GM12878 (cell line): ENCODE measurements around the gene ADAMTS17. TPM values are rescaled to one million over a fixed set of nuclear protein-coding genes. Genes with fewer than 3 reads are reported as not detected.

Experiments
- ATAC-seq: fragments of 200-7000 bp; cut with Tn5 transposase; 3 replicates; pipeline ENCODE4 v1.9.1; 2020; ENCODE audit warnings: mild to moderate bottlenecking, moderate library complexity
- BruUV-seq: library from RNA; stranded (reverse); fragments of 400-500 nt; replicated peaks from 2 replicates; lab custom pipeline; 2021; lab: Mats Ljungman, UMichigan
- CTCF ChIA-PET: fragments of 300-600 bp; sonication (Branson Sonifier 250); formaldehyde crosslinking; extraction: SDS; loops from one replicate; lab custom pipeline; 2021; ENCODE audit warnings: inconsistent platforms; lab: Yijun Ruan, JAX
- POLR2A ChIA-PET: fragments of 350-600 bp; formaldehyde crosslinking; extraction: SDS; loops from one replicate; lab custom pipeline; 2021; ENCODE audit warnings: inconsistent platforms; lab: Charles Lee
- RAD21 ChIA-PET: fragments of 300-600 bp; sonication (Branson Sonifier 250); formaldehyde crosslinking; loops from one replicate; lab custom pipeline; 2023; ENCODE audit warnings: antibody characterized with exemption; ENCODE audit not compliant: unreplicated experiment; lab: Charles Lee
- SMC1A ChIA-PET: fragments of 300-600 bp; sonication (Branson Sonifier 250); formaldehyde crosslinking; loops from one replicate; lab custom pipeline; 2023; ENCODE audit not compliant: unreplicated experiment, uncharacterized antibody; lab: Charles Lee
- DNase-seq: peaks from one replicate; pipeline ENCODE4 v3.0.0-alpha.2; 2011; ENCODE audit warnings: low read depth, low spot score
- FAIRE-seq: peaks from 3 replicates; lab custom pipeline; 2011; peaks lifted over from hg19 to GRCh38; lab: Jason Lieb, UNC
- H2AFZ ChIP-seq: 2 replicates; pipeline ENCODE4 v1.6.0; 2011; ENCODE audit warnings: low read depth, low read length, control low read depth; ENCODE audit not compliant: control insufficient read depth
- H3K27ac ChIP-seq: 2 replicates; pipeline ENCODE4 v1.5.1; 2011; ENCODE audit warnings: control low read depth; ENCODE audit not compliant: control insufficient read depth, insufficient read depth
- H3K27me3 ChIP-seq, 2 experiments: replicated peaks in 1 of 2; 2 replicates each; pipeline versions ENCODE4 v1.6.0 to v1.6.1; 2011; ENCODE audit warnings: low read length in 1 of 2; ENCODE audit not compliant: control insufficient read depth in 2 of 2, insufficient read depth in 2 of 2
- H3K36me3 ChIP-seq, 2 experiments: 2 replicates each; pipeline ENCODE4 v1.5.1; 2011; ENCODE audit warnings: low read length in 1 of 2; ENCODE audit not compliant: control insufficient read depth in 2 of 2, insufficient read depth in 2 of 2
- H3K4me1 ChIP-seq: 2 replicates; pipeline ENCODE4 v1.6.1; 2011; ENCODE audit warnings: mild to moderate bottlenecking, low read length, moderate library complexity, mixed read lengths; ENCODE audit not compliant: control insufficient read depth, insufficient read depth
- H3K4me2 ChIP-seq: 2 replicates; pipeline ENCODE4 v1.6.0; 2011; ENCODE audit warnings: control low read depth; ENCODE audit not compliant: control insufficient read depth, insufficient read depth
- H3K4me3 ChIP-seq: fragments of 200-600 bp; sonication (generic); 2 replicates; pipeline ENCODE4 v1.5.1; 2016
- H3K79me2 ChIP-seq: 2 replicates; pipeline ENCODE4 v1.6.0; 2011; ENCODE audit warnings: low read length; ENCODE audit not compliant: control insufficient read depth, insufficient read depth
- H3K9ac ChIP-seq: 2 replicates; pipeline ENCODE4 v1.8.0; 2011; ENCODE audit warnings: low read length, control low read depth, mixed read lengths; ENCODE audit not compliant: control insufficient read depth, insufficient read depth
- H3K9me3 ChIP-seq: replicated peaks from 3 replicates; pipeline ENCODE4 v1.5.1; 2011; ENCODE audit warnings: mild to moderate bottlenecking, low read length; ENCODE audit not compliant: control insufficient read depth, insufficient read depth
- H4K20me1 ChIP-seq: 2 replicates; pipeline ENCODE4 v1.6.0; 2011; ENCODE audit not compliant: control insufficient read depth, insufficient read depth
- BMI1 ChIP-seq: fragments of 450-650 bp; IDR thresholded peaks from 2 replicates; pipeline ENCODE4 v1.6.1; 2016; ENCODE audit warnings: mild to moderate bottlenecking, moderate library complexity, borderline replicate concordance
- CREM ChIP-seq: IDR thresholded peaks from 2 replicates; pipeline ENCODE4 v1.6.1; 2014; ENCODE audit warnings: antibody characterized with exemption, low read depth
- DPF2 ChIP-seq: fragments of 450-650 bp; IDR thresholded peaks from 2 replicates; pipeline ENCODE4 v1.6.1; 2017; ENCODE audit warnings: mild to moderate bottlenecking
- E4F1 ChIP-seq: fragments of 450-650 bp; IDR thresholded peaks from 2 replicates; pipeline ENCODE4 v1.6.1; 2018; ENCODE audit warnings: borderline replicate concordance, mild to moderate bottlenecking; ENCODE audit not compliant: partially characterized antibody
- HSF1 ChIP-seq: fragments of 150-350 bp; IDR thresholded peaks from 2 replicates; pipeline ENCODE4 v1.6.1; 2014; ENCODE audit warnings: mild to moderate bottlenecking, low read depth, low read length
- LARP7 ChIP-seq: fragments of 450-650 bp; IDR thresholded peaks from 2 replicates; pipeline ENCODE4 v1.6.1; 2017; ENCODE audit warnings: mild to moderate bottlenecking
- NKRF ChIP-seq: fragments of 450-650 bp; conservative IDR thresholded peaks from 2 replicates; pipeline ENCODE4 v1.6.1; 2017; ENCODE audit warnings: mild to moderate bottlenecking, moderate library complexity
- PAX8 ChIP-seq: fragments of 450-650 bp; IDR thresholded peaks from 2 replicates; pipeline ENCODE4 v1.6.1; 2017; ENCODE audit warnings: mild to moderate bottlenecking, moderate library complexity
- POLR2AphosphoS2 ChIP-seq: IDR thresholded peaks from 2 replicates; pipeline ENCODE4 v1.6.1; 2011; ENCODE audit warnings: low read depth, mild to moderate bottlenecking, low read length, improper control_type of control experiment, moderate library complexity
- SIN3A ChIP-seq: IDR thresholded peaks from 2 replicates; pipeline ENCODE4 v1.6.1; 2012; ENCODE audit warnings: low read depth, low read length, improper control_type of control experiment
- SUPT20H ChIP-seq: IDR thresholded peaks from 2 replicates; pipeline ENCODE4 v1.6.1; 2011; ENCODE audit warnings: low read depth, mild to moderate bottlenecking, low read length, moderate library complexity, borderline replicate concordance; ENCODE audit not compliant: control insufficient read depth
- TARDBP ChIP-seq: IDR thresholded peaks from 2 replicates; pipeline ENCODE4 v1.6.1; 2016; ENCODE audit warnings: borderline replicate concordance
- TBL1XR1 ChIP-seq: IDR thresholded peaks from 2 replicates; pipeline ENCODE4 v1.6.1; 2012; ENCODE audit warnings: low read depth, low read length, improper control_type of control experiment
- YY1 ChIP-seq: IDR thresholded peaks from 2 replicates; pipeline ENCODE4 v1.6.1; 2011; ENCODE audit warnings: low read depth, mild to moderate bottlenecking, low read length
- ZNF24 ChIP-seq: fragments of 450-650 bp; IDR thresholded peaks from 2 replicates; pipeline ENCODE4 v1.6.1; 2017; ENCODE audit warnings: antibody characterized with exemption, mild to moderate bottlenecking
- ZZZ3 ChIP-seq: IDR thresholded peaks from 2 replicates; pipeline ENCODE4 v1.6.1; 2011; ENCODE audit warnings: low read depth; ENCODE audit not compliant: control insufficient read depth, insufficient read length
- WGBS: methylation state at CpG from one replicate; pipeline ENCODE4 v1.1.6; 2016; ENCODE audit warnings: low lambda C conversion rate; ENCODE audit not compliant: insufficient replicate concordance, insufficient coverage; ENCODE audit errors: missing lambda C conversion rate; 5-methylcytosine and 5-hydroxymethylcytosine counted together
- in situ Hi-C: fragments of 300-500 bp; cut with MboI; formaldehyde crosslinking; loops from 9 replicates; pipeline ENCODE4 v1.14.3; 2018; ENCODE audit warnings: mixed read lengths
- intact Hi-C: fragments of 100-400 bp; cut with micrococcal nuclease; formaldehyde crosslinking; loops from one replicate; pipeline ENCODE4 v1.14.2; 2022; ENCODE audit not compliant: unreplicated experiment
- polyA plus RNA-seq, 11 experiments: library from polyadenylated mRNA; depleted of rRNA in 4 of 11; unstranded in 6 of 11; stranded (reverse) in 5 of 11; fragments of >200 nt; fragmentation: Nextera tagmentation in 4 of 11; fragmentation: Illumina TruSeq in 1 of 11; extraction: Ambion mirVana in 4 of 11; extraction: Trizol in 1 of 11; gene quantifications; 1 replicate in 1 of 11; 2 replicates in 10 of 11; pipeline versions ENCODE4 v1.2.1 to v1.2.3, GENCODE V29; 2011 to 2016; ENCODE audit warnings: inconsistent platforms in 2 of 11, missing spikeins in 2 of 11, low read depth in 1 of 11
- total RNA-seq, 4 experiments: library from RNA; depleted of rRNA in 3 of 4; stranded (reverse); fragments of >200 nt in 3 of 4; fragmentation: Illumina TruSeq in 1 of 4; extraction: Trizol in 1 of 4; gene quantifications; 2 replicates each; pipeline versions ENCODE4 v1.2.1 to v1.2.3, GENCODE V29; 2013 to 2021
- TF ChIP-seq, protein P1 (sequence below): IDR thresholded peaks from 2 replicates; pipeline ENCODE4 v1.6.1; 2012; ENCODE audit warnings: low read depth, low read length, improper control_type of control experiment

The ADAMTS17 gene
- total and polyA plus RNA-seq, 10 of the 15 experiments (the other 5 are each of a cell fraction or from before 2014, with no cell fraction given) = 0.04 to 0.50 (median 0.10) TPM; not detected in 4

DNA sequence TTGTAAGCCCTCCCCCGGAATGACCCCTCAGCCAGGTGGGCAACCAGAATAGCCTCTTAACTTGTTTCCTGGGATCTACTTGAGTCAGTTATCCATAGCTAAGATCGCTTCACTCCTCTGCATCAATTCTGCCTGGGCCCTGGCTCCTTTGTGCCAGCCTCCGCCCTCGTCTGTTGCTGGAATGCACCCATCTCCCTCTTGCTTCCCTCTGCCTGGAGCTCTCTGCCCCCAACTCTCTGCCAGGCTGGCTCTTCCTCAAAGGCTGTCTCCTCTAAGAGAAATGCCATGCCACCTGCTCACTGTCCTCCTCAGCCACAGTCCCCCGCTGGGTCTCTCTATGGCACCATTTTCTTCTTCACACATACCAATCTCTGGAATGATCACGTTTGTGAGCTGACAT, 240.8 kb downstream of the ADAMTS17 start (continued):
- TF ChIP-seq, protein P1, sequence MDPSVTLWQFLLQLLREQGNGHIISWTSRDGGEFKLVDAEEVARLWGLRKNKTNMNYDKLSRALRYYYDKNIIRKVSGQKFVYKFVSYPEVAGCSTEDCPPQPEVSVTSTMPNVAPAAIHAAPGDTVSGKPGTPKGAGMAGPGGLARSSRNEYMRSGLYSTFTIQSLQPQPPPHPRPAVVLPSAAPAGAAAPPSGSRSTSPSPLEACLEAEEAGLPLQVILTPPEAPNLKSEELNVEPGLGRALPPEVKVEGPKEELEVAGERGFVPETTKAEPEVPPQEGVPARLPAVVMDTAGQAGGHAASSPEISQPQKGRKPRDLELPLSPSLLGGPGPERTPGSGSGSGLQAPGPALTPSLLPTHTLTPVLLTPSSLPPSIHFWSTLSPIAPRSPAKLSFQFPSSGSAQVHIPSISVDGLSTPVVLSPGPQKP = no peak
- TF ChIP-seq LARP7 (no peak), TBL1XR1 (no peak)
- TF ChIP-seq, all 136 proteins: peak for 0

DNA sequence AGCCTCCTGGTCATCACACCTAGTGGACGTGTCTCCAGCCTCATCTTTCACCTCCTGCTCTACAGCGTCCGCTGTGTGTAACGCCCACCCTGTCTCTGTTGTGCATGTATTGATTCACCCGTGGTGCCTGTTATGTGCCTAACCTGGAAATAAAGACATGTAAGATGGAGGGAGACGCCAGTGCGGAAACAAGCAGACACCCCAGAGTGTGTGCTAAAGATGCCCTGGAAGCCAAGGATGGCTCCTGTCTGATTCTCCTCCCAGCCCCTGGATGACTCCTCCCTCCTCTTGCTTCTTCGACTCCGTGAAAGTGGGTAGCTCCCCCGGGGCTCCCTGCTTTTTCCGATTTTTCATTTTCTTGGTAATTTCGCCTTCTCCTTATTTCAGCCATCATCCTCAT, 241.8 kb downstream of the ADAMTS17 start:
- RAD21 ChIA-PET = no interaction called here
- POLR2A ChIA-PET = no interaction called here
- H3K27me3 ChIP-seq = no peaks in the 10 kb centered on the region
- H3K4me1 ChIP-seq = no peaks in the 10 kb centered on the region
- BruUV-seq = no TSS peak
- H3K79me2 ChIP-seq = no peaks in the 10 kb centered on the region
- no peak overlapping the region for H3K4me3 ChIP-seq
- ATAC-seq (no peak), FAIRE-seq (no peak), DNase-seq (no peak)
- H3K36me3 ChIP-seq = no peaks in the 10 kb centered on the region
- no peak overlapping the region for H3K4me2 ChIP-seq
- intact Hi-C loops = no loop called here
- WGBS = 36% methylated on average over 12 of the region's 12 CpGs
- no peak overlapping the region for H2AFZ ChIP-seq
- H4K20me1 ChIP-seq = no peaks in the 10 kb centered on the region
- in situ Hi-C loops = no loop called here
- H3K9me3 ChIP-seq = no peaks in the 10 kb centered on the region
- no peak overlapping the region for H3K9ac ChIP-seq
- CTCF ChIA-PET = no interaction called here
- SMC1A ChIA-PET = no interaction called here
- H3K27ac ChIP-seq = no peak overlapping the region
- TF ChIP-seq SIN3A (no peak), PAX8 (no peak), CREM (no peak), BMI1 (no peak), TARDBP (no peak), HSF1 (no peak), YY1 (no peak), TBL1XR1 (no peak), E4F1 (no peak), POLR2AphosphoS2 (no peak), DPF2 (no peak), NKRF (no peak), ZNF24 (no peak), SUPT20H (no peak), ZZZ3 (no peak)
